Measurements from ENCODE around the gene MMP10.

MMP10 gene

GRCh38 chr11:102780491-102780918 lies at the start of gene MMP10:
MMP10 (minus strand) TSS chr11:102780628; CDS start chr11:102780591, 37 bp downstream.
- DNase-seq (ENCODE audit: low read depth in 1 of 2, low spot score in 1 of 2): no peak

GRCh38 chr11:102829316-102830000 lies 49.0 kb upstream of the MMP10 start:
- DNase-seq (ENCODE audit: low read depth in 1 of 2, low spot score in 1 of 2): no peak

- DNase-seq (ENCODE audit: low read depth in 1 of 2, low spot score in 1 of 2): no peak
These were observed 44.1 kb upstream of the MMP10 start for GRCh38 chr11:102824556-102824955.

- no peak for DNase-seq (ENCODE audit: low read depth in 1 of 2, low spot score in 1 of 2)
These were observed 39.1 kb upstream of the MMP10 start for GRCh38 chr11:102819491-102819890.

- no peak for DNase-seq (ENCODE audit: low read depth in 1 of 2, low spot score in 1 of 2)
These were observed 33.1 kb upstream of the MMP10 start for GRCh38 chr11:102813484-102813883.

GRCh38 chr11:102812188-102812587 lies 31.8 kb upstream of the MMP10 start:
- DNase-seq (ENCODE audit: low read depth in 1 of 2, low spot score in 1 of 2): no peak

- no peak for DNase-seq (ENCODE audit: low read depth in 1 of 2, low spot score in 1 of 2)
These were observed 30.7 kb upstream of the MMP10 start for GRCh38 chr11:102810950-102811660.

- no peak for DNase-seq (ENCODE audit: low read depth in 1 of 2, low spot score in 1 of 2)
These were observed 29.5 kb upstream of the MMP10 start for GRCh38 chr11:102809971-102810370.

- DNase-seq (ENCODE audit: low read depth in 1 of 2, low spot score in 1 of 2): no peak
These were observed 27.5 kb upstream of the MMP10 start for GRCh38 chr11:102807921-102808320.

- DNase-seq (ENCODE audit: low read depth in 1 of 2, low spot score in 1 of 2): no peak
These were observed 25.9 kb upstream of the MMP10 start for GRCh38 chr11:102806296-102806695.

GRCh38 chr11:102802341-102802740 lies 21.9 kb upstream of the MMP10 start:
- no peak for DNase-seq (ENCODE audit: low read depth in 1 of 2, low spot score in 1 of 2)

GRCh38 chr11:102800767-102801166 lies 20.3 kb upstream of the MMP10 start:
- no peak for DNase-seq (ENCODE audit: low read depth in 1 of 2, low spot score in 1 of 2)

- no peak for DNase-seq (ENCODE audit: low read depth in 1 of 2, low spot score in 1 of 2)
These were observed 19.4 kb upstream of the MMP10 start for GRCh38 chr11:102799681-102800340.

- DNase-seq (ENCODE audit: low read depth in 1 of 2, low spot score in 1 of 2): no peak
These were observed 17.8 kb upstream of the MMP10 start, which contains the start of gene MMP1 for GRCh38 chr11:102798012-102798746. MMP1 (minus strand) TSS chr11:102798160; CDS start chr11:102798092, 68 bp downstream.

- DNase-seq (ENCODE audit: low read depth in 1 of 2, low spot score in 1 of 2): no peak
These were observed 14.0 kb upstream of the MMP10 start for GRCh38 chr11:102794382-102794781.

- no peak for DNase-seq (ENCODE audit: low read depth in 1 of 2, low spot score in 1 of 2)
These were observed 13.4 kb upstream of the MMP10 start for GRCh38 chr11:102793677-102794290.

- DNase-seq (ENCODE audit: low read depth in 1 of 2, low spot score in 1 of 2): no peak
These were observed 12.2 kb upstream of the MMP10 start for GRCh38 chr11:102792604-102793003.

- DNase-seq (ENCODE audit: low read depth in 1 of 2, low spot score in 1 of 2): no peak
These were observed 11.0 kb upstream of the MMP10 start for GRCh38 chr11:102791271-102792036.

GRCh38 chr11:102788334-102788995 lies 8.0 kb upstream of the MMP10 start:
- no peak for DNase-seq (ENCODE audit: low read depth in 1 of 2, low spot score in 1 of 2)

- DNase-seq (ENCODE audit: low read depth in 1 of 2, low spot score in 1 of 2): no peak
These were observed 4.0 kb upstream of the MMP10 start for GRCh38 chr11:102784380-102784779.

Measured in activated T-helper 1 cell treated with anti-CD3 and anti-CD28 coated beads, Interleukin-2, amount 50 U/mL, for 16 hours (primary cell).